GM23248 (cell line): Measurements from ENCODE around the gene SRGAP2C.
"Not testable (repeated sequence)": the region's sequence is repeated elsewhere in the genome, so short reads cannot be mapped to it uniquely, and the experiment has no call there.

ENCODE experiments used
- EZH2 ChIP-seq: fragments of 200-600 bp; sonication (generic); IDR thresholded peaks from 2 replicates; pipeline ENCODE4 v1.6.1; 2018; ENCODE audit warnings: antibody characterized with exemption, mild to moderate bottlenecking; ENCODE audit not compliant: insufficient read depth, poor library complexity, severe bottlenecking
- EZH2phosphoT487 ChIP-seq: fragments of 200-600 bp; sonication (generic); IDR thresholded peaks from 2 replicates; pipeline ENCODE4 v1.6.1; 2018; ENCODE audit warnings: antibody characterized with exemption, moderate library complexity, mild to moderate bottlenecking, low read depth; ENCODE audit not compliant: insufficient read depth

GRCh38 chr1:121230636-121231035 lies 45.9 kb downstream of the SRGAP2C start:
- TF ChIP-seq EZH2phosphoT487, EZH2: not testable (repeated sequence)
